Ishikawa (cell line): ENCODE measurements around the gene AP4M1.
A peak's percentile ranks its signal among the peaks of the same experiment; 100 is the strongest.

Experiments used
- NFIC ChIP-seq: IDR thresholded peaks from 2 replicates; pipeline ENCODE4 v1.6.1; 2012
- TF ChIP-seq, protein P1 (sequence below): IDR thresholded peaks from 2 replicates; pipeline ENCODE4 v1.6.1; 2012

DNA sequence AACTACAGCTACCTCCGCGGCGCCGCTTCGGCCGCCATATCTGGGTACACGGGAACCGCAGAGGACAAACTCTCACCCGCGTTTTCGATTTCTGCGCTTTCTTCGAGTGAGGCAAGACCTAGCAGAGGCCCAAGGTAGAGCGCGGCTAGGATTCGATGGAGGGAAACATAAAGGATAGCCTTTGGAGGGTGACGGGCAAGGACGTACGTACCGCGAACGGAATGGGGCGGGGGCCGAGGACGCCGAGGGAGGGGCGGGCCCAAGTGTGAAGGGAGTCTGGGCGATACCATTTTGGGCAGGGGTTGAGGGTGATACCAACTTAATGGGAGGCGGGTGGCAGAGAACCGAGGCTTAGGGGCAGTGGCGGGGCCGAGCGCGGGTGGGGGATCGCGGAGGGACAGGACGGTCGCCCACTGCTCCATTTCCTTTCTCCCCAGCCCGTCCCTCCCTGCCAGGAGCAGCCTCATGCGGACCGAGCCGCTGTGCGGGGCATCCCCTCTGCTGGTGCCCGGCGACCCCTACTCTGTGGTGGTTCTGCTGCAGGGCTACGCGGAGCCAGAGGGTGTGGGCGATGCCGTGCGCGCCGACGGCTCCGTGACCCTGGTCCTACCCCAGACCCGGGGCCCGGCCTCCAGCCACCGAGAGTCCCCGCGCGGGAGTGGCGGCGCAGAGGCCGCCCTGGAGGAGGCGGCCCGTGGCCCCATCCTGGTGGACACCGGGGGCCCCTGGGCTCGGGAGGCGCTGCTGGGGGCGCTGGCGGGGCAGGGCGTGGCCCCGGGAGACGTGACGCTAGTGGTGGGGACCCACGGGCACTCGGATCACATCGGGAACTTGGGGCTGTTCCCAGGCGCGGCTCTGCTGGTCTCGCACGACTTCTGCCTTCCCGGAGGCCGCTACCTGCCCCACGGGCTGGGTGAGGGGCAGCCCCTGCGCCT is 25.8 kb downstream of the AP4M1 start, which contains the start of gene MBLAC1:
- TF ChIP-seq, protein P1, sequence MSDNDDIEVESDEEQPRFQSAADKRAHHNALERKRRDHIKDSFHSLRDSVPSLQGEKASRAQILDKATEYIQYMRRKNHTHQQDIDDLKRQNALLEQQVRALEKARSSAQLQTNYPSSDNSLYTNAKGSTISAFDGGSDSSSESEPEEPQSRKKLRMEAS, result peak; percentile 64
- TF ChIP-seq NFIC, result no peak
